Activated CD8-positive, alpha-beta T cell treated with anti-CD3 and anti-CD28 coated beads, Interleukin-2, amount 10 ng/mL, durations not matched to agents 7 days and 5 days (primary cell): ENCODE measurements around the gene CSF1. TPM values are rescaled to one million over a fixed set of nuclear protein-coding genes. Genes with fewer than 3 reads are reported as not detected.

Source experiments
- ATAC-seq: fragments of 150-1000 bp; cut with Tn5 transposase; one replicate; pipeline ENCODE4 v1.10.0; 2021; ENCODE audit warnings: moderate library complexity
- CTCF ChIA-PET: fragments of 350-600 bp; sonication (Branson Sonifier 250); formaldehyde crosslinking; loops from one replicate; lab custom pipeline; 2021; ENCODE audit warnings: antibody characterized with exemption; lab: Charles Lee
- POLR2A ChIA-PET: fragments of 350-600 bp; sonication (Branson Sonifier 250); formaldehyde crosslinking; loops from one replicate; lab custom pipeline; 2021; ENCODE audit warnings: antibody characterized with exemption; lab: Charles Lee
- DNase-seq: peaks from one replicate; pipeline ENCODE4 v3.0.0-alpha.2; 2020
- H3K27ac Mint-ChIP-seq: one replicate; pipeline ENCODE4 v1.8.0; 2021; ENCODE audit warnings: mild to moderate bottlenecking, mixed read lengths
- H3K27me3 Mint-ChIP-seq: one replicate; pipeline ENCODE4 v1.8.0; 2021; ENCODE audit warnings: low read depth, mixed read lengths
- H3K36me3 Mint-ChIP-seq: one replicate; pipeline ENCODE4 v1.8.0; 2021; ENCODE audit warnings: low read depth, mixed read lengths
- H3K4me1 Mint-ChIP-seq: one replicate; pipeline ENCODE4 v1.8.0; 2021; ENCODE audit warnings: low read depth, mixed read lengths
- H3K4me3 Mint-ChIP-seq: one replicate; pipeline ENCODE4 v1.8.0; 2021; ENCODE audit warnings: mild to moderate bottlenecking, mixed read lengths
- H3K9me3 Mint-ChIP-seq: one replicate; pipeline ENCODE4 v1.8.0; 2022; ENCODE audit warnings: mixed read lengths; ENCODE audit not compliant: insufficient read depth
- total RNA-seq, 2 experiments: library from RNA; stranded (reverse); gene quantifications; one replicate each; pipeline ENCODE4 v1.2.3, GENCODE V29; 2021

Gene CSF1
- total RNA-seq, 2 experiments from 2014 or later = 40.3 to 41.1 TPM

DNA sequence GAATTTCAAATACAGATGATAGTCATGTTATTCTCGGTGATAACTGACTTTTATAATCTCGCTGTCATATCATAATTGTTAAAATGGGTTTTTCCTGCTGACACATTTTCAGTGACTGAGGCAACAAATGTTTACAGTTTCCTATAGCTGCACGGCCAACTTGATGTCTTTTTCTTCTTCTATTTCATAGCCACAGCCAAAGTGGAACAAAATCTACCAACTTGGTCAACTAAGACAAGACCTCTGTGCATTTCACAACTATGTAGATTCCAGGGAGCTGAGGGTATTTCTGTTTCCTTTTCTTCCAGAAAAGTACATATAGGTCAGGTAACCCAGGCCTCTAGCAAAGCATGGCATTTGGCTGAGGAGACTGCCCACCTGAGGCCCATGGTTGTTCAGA, 63.5 kb downstream of the CSF1 start:
- no peak overlapping the region for H3K4me3 Mint-ChIP-seq
- H3K27ac Mint-ChIP-seq = no peak overlapping the region
- DNase-seq = no peak
- peaks cover 38% of the 10 kb centered on the region for H3K27me3 Mint-ChIP-seq
- no peaks in the 10 kb centered on the region for H3K4me1 Mint-ChIP-seq
- H3K9me3 Mint-ChIP-seq = no peaks in the 10 kb centered on the region
- ATAC-seq = no peak
- no peaks in the 10 kb centered on the region for H3K36me3 Mint-ChIP-seq
- ChIA-PET CTCF (interaction anchor here (0.7 to 3.5 kb wide), 4 partner anchors 10 to 334 kb away, joined by 3 to 24 read pairs (median 7); partner anchors contain the start of gene AHCYL1), POLR2A (no interaction called here)

- no peaks in the 10 kb centered on the region for H3K9me3 Mint-ChIP-seq
- no peak for ATAC-seq
- peaks cover 25% of the 10 kb centered on the region for H3K27me3 Mint-ChIP-seq
- ChIA-PET POLR2A (interaction anchor here (0.6 kb wide), 1 partner anchor 323 kb away, joined by 3 read pairs; no protein-coding TSS in a partner anchor), CTCF (interaction anchor here (1.3 to 14.0 kb wide), 2 partner anchors 9 to 194 kb away, joined by 7 to 1017 read pairs; partner anchors contain the start of gene AHCYL1)
- H3K27ac Mint-ChIP-seq = no peak overlapping the region
- no peaks in the 10 kb centered on the region for H3K36me3 Mint-ChIP-seq
- DNase-seq = no peak
- H3K4me3 Mint-ChIP-seq = no peak overlapping the region
- H3K4me1 Mint-ChIP-seq = no peaks in the 10 kb centered on the region
Measured at GRCh38 chr1:109975718-109976117, 65.1 kb downstream of the CSF1 start.

DNA sequence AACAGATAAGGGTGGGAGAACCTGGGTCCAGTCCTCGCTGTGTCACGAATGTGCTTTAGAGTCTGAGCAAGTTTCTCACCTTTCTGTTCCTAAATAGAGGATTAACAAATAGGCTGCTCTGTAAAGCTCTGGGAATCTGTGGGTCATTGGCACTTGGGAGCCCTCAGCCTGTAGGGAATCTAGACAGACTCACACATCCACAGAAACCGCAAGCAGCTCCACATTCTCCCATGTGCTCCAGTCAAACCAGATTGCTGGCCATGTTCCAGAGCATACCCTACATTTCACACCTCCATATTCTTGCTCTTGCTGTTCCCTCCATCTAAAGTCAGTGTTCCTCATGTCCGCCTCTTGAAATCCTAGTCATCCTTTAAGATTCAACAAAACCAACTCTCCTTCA, 66.1 kb downstream of the CSF1 start:
- no peak overlapping the region for H3K27ac Mint-ChIP-seq
- CTCF ChIA-PET = interaction anchor here (1.3 to 14.0 kb wide), 3 partner anchors 8 to 336 kb away, joined by 4 to 1017 read pairs (median 7); partner anchors contain the start of gene AHCYL1
- POLR2A ChIA-PET = interaction anchor here (0.7 kb wide), 1 partner anchor 18 kb away, joined by 3 read pairs; no protein-coding TSS in a partner anchor
- DNase-seq (no peak), ATAC-seq (no peak)
- peaks cover 16% of the 10 kb centered on the region for H3K27me3 Mint-ChIP-seq
- H3K36me3 Mint-ChIP-seq = no peaks in the 10 kb centered on the region
- H3K4me1 Mint-ChIP-seq = no peaks in the 10 kb centered on the region
- no peaks in the 10 kb centered on the region for H3K9me3 Mint-ChIP-seq
- H3K4me3 Mint-ChIP-seq = no peak overlapping the region

- H3K4me1 Mint-ChIP-seq = no peaks in the 10 kb centered on the region
- no peaks in the 10 kb centered on the region for H3K36me3 Mint-ChIP-seq
- no peak overlapping the region for H3K4me3 Mint-ChIP-seq
- POLR2A ChIA-PET = no interaction called here
- H3K27me3 Mint-ChIP-seq = peaks cover 16% of the 10 kb centered on the region
- H3K9me3 Mint-ChIP-seq = no peaks in the 10 kb centered on the region
- CTCF ChIA-PET = interaction anchor here (1.7 to 14.0 kb wide), 2 partner anchors 195 to 337 kb away, joined by 4 to 1017 read pairs; no protein-coding TSS in a partner anchor
- ATAC-seq = no peak
- DNase-seq = no peak
- H3K27ac Mint-ChIP-seq = no peak overlapping the region
Measured at GRCh38 chr1:109977225-109977624, 66.6 kb downstream of the CSF1 start.

DNA sequence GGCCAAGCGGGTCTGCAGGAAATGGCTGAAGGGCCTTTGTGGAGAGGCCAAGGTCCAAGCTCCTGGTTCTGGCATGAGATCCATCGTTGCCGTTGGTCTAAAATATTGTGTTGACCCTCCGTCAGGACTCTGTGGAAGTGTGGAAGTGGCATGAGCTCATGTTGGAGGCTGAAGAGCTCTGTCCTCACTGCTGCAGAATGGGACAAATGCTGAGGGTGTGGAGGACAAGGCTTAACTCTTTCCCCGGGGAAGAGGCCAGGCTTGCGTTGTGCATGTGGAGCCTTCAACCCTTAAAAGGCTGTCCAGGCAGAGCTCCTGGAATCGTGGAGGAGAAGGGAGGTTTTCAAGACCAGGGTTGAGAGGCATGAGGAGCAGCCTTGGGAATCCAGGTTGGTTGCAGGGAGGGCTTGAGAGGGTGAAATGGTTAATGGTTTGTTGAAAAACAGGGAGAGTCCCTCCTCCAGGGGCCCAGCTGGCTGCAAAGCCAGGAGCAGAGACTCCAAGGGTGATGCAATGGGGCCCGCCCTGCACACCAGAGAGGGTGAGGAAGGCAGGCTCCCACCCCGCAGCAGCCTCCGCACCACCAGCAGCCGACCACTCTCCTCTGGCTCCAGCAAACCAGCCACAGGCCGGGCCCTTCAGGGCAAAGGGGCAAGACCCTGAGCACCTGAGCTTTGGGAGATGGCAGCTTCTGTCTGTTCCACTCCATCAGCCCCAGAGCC, 67.2 kb downstream of the CSF1 start:
- H3K27ac Mint-ChIP-seq = no peak overlapping the region
- ChIA-PET CTCF (interaction anchor here (1.7 to 14.0 kb wide), 3 partner anchors 196 to 432 kb away, joined by 4 to 1017 read pairs (median 5); no protein-coding TSS in a partner anchor), POLR2A (no interaction called here)
- peaks cover 16% of the 10 kb centered on the region for H3K27me3 Mint-ChIP-seq
- no peak overlapping the region for H3K4me3 Mint-ChIP-seq
- H3K4me1 Mint-ChIP-seq = no peaks in the 10 kb centered on the region
- DNase-seq = no peak
- H3K36me3 Mint-ChIP-seq = no peaks in the 10 kb centered on the region
- ATAC-seq = no peak
- no peaks in the 10 kb centered on the region for H3K9me3 Mint-ChIP-seq

DNA sequence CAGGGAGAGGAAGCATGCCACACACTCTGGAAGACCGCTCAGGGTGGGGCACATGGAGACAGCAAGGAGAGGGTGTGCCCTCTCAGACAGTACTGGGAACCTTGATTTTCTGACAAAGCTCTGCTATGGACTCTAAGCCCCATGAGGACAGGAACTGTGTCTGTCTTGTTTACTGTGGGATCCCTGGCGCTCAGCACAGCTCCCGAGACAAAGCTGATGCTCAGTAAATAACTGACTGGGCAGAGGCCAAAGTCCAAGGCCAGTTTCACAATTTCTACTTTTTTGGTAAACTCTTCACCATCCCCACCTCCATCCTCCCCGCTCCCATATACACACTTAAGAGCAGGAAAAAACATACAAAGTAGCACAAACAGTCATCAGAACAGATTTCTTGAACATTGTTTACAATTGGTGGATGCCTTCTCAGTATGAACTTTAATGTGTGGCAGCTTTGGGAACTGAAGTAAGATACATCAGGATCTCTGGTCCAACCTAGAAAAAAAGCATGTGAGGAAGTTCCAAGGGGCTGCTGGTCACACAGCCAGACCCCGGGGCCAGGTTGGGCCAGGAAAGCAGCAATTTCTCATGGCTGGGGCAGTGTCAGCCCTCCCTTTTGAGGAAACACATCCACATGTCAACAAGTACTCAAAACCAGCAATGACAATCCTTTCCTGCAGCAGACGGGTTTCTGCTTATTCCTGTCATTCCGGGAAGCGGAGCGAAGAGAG, 68.3 kb downstream of the CSF1 start:
- Mint-ChIP-seq H3K4me1 (peaks cover 5% of the 10 kb centered on the region), H3K4me3 (no peak overlapping the region), H3K9me3 (no peaks in the 10 kb centered on the region), H3K36me3 (no peaks in the 10 kb centered on the region), H3K27ac (no peak overlapping the region), H3K27me3 (peaks cover 13% of the 10 kb centered on the region)
- ATAC-seq = no peak
- CTCF ChIA-PET = interaction anchor here (0.7 to 14.0 kb wide), 8 partner anchors 32 to 433 kb away, joined by 3 to 1017 read pairs (median 5); no protein-coding TSS in a partner anchor
- no peak for DNase-seq
- POLR2A ChIA-PET = no interaction called here

- POLR2A ChIA-PET = no interaction called here
- H3K27ac Mint-ChIP-seq = no peak overlapping the region
- H3K9me3 Mint-ChIP-seq = no peaks in the 10 kb centered on the region
Measured at GRCh38 chr1:109979489-109980091, 68.9 kb downstream of the CSF1 start.

More at GRCh38 chr1:109979489-109980091, 68.9 kb downstream of the CSF1 start:
- Mint-ChIP-seq H3K36me3 (peaks cover under 1% of the 10 kb centered on the region), H3K4me1 (peaks cover 7% of the 10 kb centered on the region), H3K4me3 (no peak overlapping the region), H3K27me3 (peaks cover 8% of the 10 kb centered on the region)
- no peak for DNase-seq
- CTCF ChIA-PET = interaction anchor here (0.7 to 14.0 kb wide), 8 partner anchors 32 to 434 kb away, joined by 3 to 1017 read pairs (median 5); no protein-coding TSS in a partner anchor
- no peak for ATAC-seq

Other genes with a start within 250 kb of the CSF1 start
- gene GSTM2, start 242.8 kb upstream of the CSF1 start, total RNA-seq = 10 to 100 TPM; 18.2 to 19.3 TPM
- 10 to 100 TPM; 30.2 to 31.5 TPM for gene GSTM1, start 223.0 kb upstream of the CSF1 start, total RNA-seq
- gene GSTM5, start 198.6 kb upstream of the CSF1 start, total RNA-seq = under 1 TPM in 1 of 2 experiments, not detected in 1; 0.05 TPM
- gene GSTM3, start 169.8 kb upstream of the CSF1 start, total RNA-seq = 1 to 10 TPM; 5.8 to 7.6 TPM
- gene EPS8L3, start 146.9 kb upstream of the CSF1 start, total RNA-seq = not detected
- 10 to 100 TPM; 55.0 to 64.5 TPM for gene AHCYL1, start 73.9 kb downstream of the CSF1 start, total RNA-seq
- gene STRIP1, start 123.8 kb downstream of the CSF1 start, total RNA-seq = 10 to 100 TPM; 33.2 to 35.9 TPM
- not detected for gene ALX3, start 159.8 kb downstream of the CSF1 start, total RNA-seq
- not detected for gene UBL4B, start 201.6 kb downstream of the CSF1 start, total RNA-seq
- not detected for gene SLC6A17, start 239.6 kb downstream of the CSF1 start, total RNA-seq